GM12878 (cell line): ENCODE measurements around the gene SEC63. TPM values are rescaled to one million over a fixed set of nuclear protein-coding genes. Genes with fewer than 3 reads are reported as not detected.

ENCODE experiments used
- ATAC-seq: fragments of 200-7000 bp; cut with Tn5 transposase; 3 replicates; pipeline ENCODE4 v1.9.1; 2020; ENCODE audit warnings: mild to moderate bottlenecking, moderate library complexity
- BruUV-seq: library from RNA; stranded (reverse); fragments of 400-500 nt; replicated peaks from 2 replicates; lab custom pipeline; 2021; lab: Mats Ljungman, UMichigan
- CTCF ChIA-PET: fragments of 300-600 bp; sonication (Branson Sonifier 250); formaldehyde crosslinking; extraction: SDS; loops from one replicate; lab custom pipeline; 2021; ENCODE audit warnings: inconsistent platforms; lab: Yijun Ruan, JAX
- POLR2A ChIA-PET: fragments of 350-600 bp; formaldehyde crosslinking; extraction: SDS; loops from one replicate; lab custom pipeline; 2021; ENCODE audit warnings: inconsistent platforms; lab: Charles Lee
- RAD21 ChIA-PET: fragments of 300-600 bp; sonication (Branson Sonifier 250); formaldehyde crosslinking; loops from one replicate; lab custom pipeline; 2023; ENCODE audit warnings: antibody characterized with exemption; ENCODE audit not compliant: unreplicated experiment; lab: Charles Lee
- SMC1A ChIA-PET: fragments of 300-600 bp; sonication (Branson Sonifier 250); formaldehyde crosslinking; loops from one replicate; lab custom pipeline; 2023; ENCODE audit not compliant: unreplicated experiment, uncharacterized antibody; lab: Charles Lee
- DNase-seq: peaks from one replicate; pipeline ENCODE4 v3.0.0-alpha.2; 2011; ENCODE audit warnings: low read depth, low spot score
- FAIRE-seq: peaks from 3 replicates; lab custom pipeline; 2011; peaks lifted over from hg19 to GRCh38; lab: Jason Lieb, UNC
- H2AFZ ChIP-seq: 2 replicates; pipeline ENCODE4 v1.6.0; 2011; ENCODE audit warnings: low read depth, low read length, control low read depth; ENCODE audit not compliant: control insufficient read depth
- H3K27ac ChIP-seq: 2 replicates; pipeline ENCODE4 v1.5.1; 2011; ENCODE audit warnings: control low read depth; ENCODE audit not compliant: control insufficient read depth, insufficient read depth
- H3K27me3 ChIP-seq, 2 experiments: replicated peaks in 1 of 2; 2 replicates each; pipeline versions ENCODE4 v1.6.0 to v1.6.1; 2011; ENCODE audit warnings: low read length in 1 of 2; ENCODE audit not compliant: control insufficient read depth in 2 of 2, insufficient read depth in 2 of 2
- H3K36me3 ChIP-seq, 2 experiments: 2 replicates each; pipeline ENCODE4 v1.5.1; 2011; ENCODE audit warnings: low read length in 1 of 2; ENCODE audit not compliant: control insufficient read depth in 2 of 2, insufficient read depth in 2 of 2
- H3K4me1 ChIP-seq: 2 replicates; pipeline ENCODE4 v1.6.1; 2011; ENCODE audit warnings: mild to moderate bottlenecking, low read length, moderate library complexity, mixed read lengths; ENCODE audit not compliant: control insufficient read depth, insufficient read depth
- H3K4me2 ChIP-seq: 2 replicates; pipeline ENCODE4 v1.6.0; 2011; ENCODE audit warnings: control low read depth; ENCODE audit not compliant: control insufficient read depth, insufficient read depth
- H3K4me3 ChIP-seq: fragments of 200-600 bp; sonication (generic); 2 replicates; pipeline ENCODE4 v1.5.1; 2016
- H3K79me2 ChIP-seq: 2 replicates; pipeline ENCODE4 v1.6.0; 2011; ENCODE audit warnings: low read length; ENCODE audit not compliant: control insufficient read depth, insufficient read depth
- H3K9ac ChIP-seq: 2 replicates; pipeline ENCODE4 v1.8.0; 2011; ENCODE audit warnings: low read length, control low read depth, mixed read lengths; ENCODE audit not compliant: control insufficient read depth, insufficient read depth
- H3K9me3 ChIP-seq: replicated peaks from 3 replicates; pipeline ENCODE4 v1.5.1; 2011; ENCODE audit warnings: mild to moderate bottlenecking, low read length; ENCODE audit not compliant: control insufficient read depth, insufficient read depth
- H4K20me1 ChIP-seq: 2 replicates; pipeline ENCODE4 v1.6.0; 2011; ENCODE audit not compliant: control insufficient read depth, insufficient read depth
- ATF3 ChIP-seq: IDR thresholded peaks from 2 replicates; pipeline ENCODE4 v1.6.1; 2011; ENCODE audit warnings: low read depth, mild to moderate bottlenecking, low read length, moderate library complexity, borderline replicate concordance; ENCODE audit errors: extremely low read depth
- BMI1 ChIP-seq: fragments of 450-650 bp; IDR thresholded peaks from 2 replicates; pipeline ENCODE4 v1.6.1; 2016; ENCODE audit warnings: mild to moderate bottlenecking, moderate library complexity, borderline replicate concordance
- CTCF ChIP-seq, 3 experiments: IDR thresholded peaks in 2 of 3; conservative IDR thresholded peaks in 1 of 3; 2 replicates each; pipeline ENCODE4 v1.5.1; 2011; ENCODE audit warnings: low read depth in 3 of 3, low read length in 3 of 3, mild to moderate bottlenecking in 3 of 3, control low read depth in 2 of 3, moderate library complexity in 2 of 3, inconsistent platforms in 1 of 3, mixed read lengths in 1 of 3; ENCODE audit not compliant: control insufficient read depth in 2 of 3, insufficient read depth in 1 of 3; ENCODE audit errors: extremely low read depth in 1 of 3
- GABPA ChIP-seq: IDR thresholded peaks from 2 replicates; pipeline ENCODE4 v1.6.1; 2014; ENCODE audit warnings: antibody characterized with exemption, low read depth, mild to moderate bottlenecking, inconsistent platforms
- HDAC2 ChIP-seq: fragments of 200-600 bp; sonication (generic); IDR thresholded peaks from 2 replicates; pipeline ENCODE4 v1.6.1; 2017
- HSF1 ChIP-seq: fragments of 150-350 bp; IDR thresholded peaks from 2 replicates; pipeline ENCODE4 v1.6.1; 2014; ENCODE audit warnings: mild to moderate bottlenecking, low read depth, low read length
- IRF3 ChIP-seq: fragments of 450-650 bp; IDR thresholded peaks from 2 replicates; pipeline ENCODE4 v1.6.1; 2014; ENCODE audit warnings: mild to moderate bottlenecking
- RELB ChIP-seq: fragments of 450-650 bp; IDR thresholded peaks from 2 replicates; pipeline ENCODE4 v1.6.1; 2017; ENCODE audit warnings: low read depth, mild to moderate bottlenecking, moderate library complexity
- STAT3 ChIP-seq: IDR thresholded peaks from 2 replicates; pipeline ENCODE4 v1.6.1; 2011; ENCODE audit warnings: low read depth, low read length, improper control_type of control experiment
- ZNF207 ChIP-seq: fragments of 450-650 bp; IDR thresholded peaks from 2 replicates; pipeline ENCODE4 v1.6.1; 2014; ENCODE audit warnings: antibody characterized with exemption, mild to moderate bottlenecking, borderline replicate concordance
- ZNF274 ChIP-seq: IDR thresholded peaks from one replicate; pipeline ENCODE4 v1.8.0; 2011; ENCODE audit not compliant: insufficient read length, insufficient read depth
- WGBS: methylation state at CpG from one replicate; pipeline ENCODE4 v1.1.6; 2016; ENCODE audit warnings: low lambda C conversion rate; ENCODE audit not compliant: insufficient replicate concordance, insufficient coverage; ENCODE audit errors: missing lambda C conversion rate; 5-methylcytosine and 5-hydroxymethylcytosine counted together
- in situ Hi-C: fragments of 300-500 bp; cut with MboI; formaldehyde crosslinking; loops from 9 replicates; pipeline ENCODE4 v1.14.3; 2018; ENCODE audit warnings: mixed read lengths
- intact Hi-C: fragments of 100-400 bp; cut with micrococcal nuclease; formaldehyde crosslinking; loops from one replicate; pipeline ENCODE4 v1.14.2; 2022; ENCODE audit not compliant: unreplicated experiment
- polyA plus RNA-seq, 11 experiments: library from polyadenylated mRNA; depleted of rRNA in 4 of 11; unstranded in 6 of 11; stranded (reverse) in 5 of 11; fragments of >200 nt; fragmentation: Nextera tagmentation in 4 of 11; fragmentation: Illumina TruSeq in 1 of 11; extraction: Ambion mirVana in 4 of 11; extraction: Trizol in 1 of 11; gene quantifications; 1 replicate in 1 of 11; 2 replicates in 10 of 11; pipeline versions ENCODE4 v1.2.1 to v1.2.3, GENCODE V29; 2011 to 2016; ENCODE audit warnings: inconsistent platforms in 2 of 11, missing spikeins in 2 of 11, low read depth in 1 of 11
- total RNA-seq, 4 experiments: library from RNA; depleted of rRNA in 3 of 4; stranded (reverse); fragments of >200 nt in 3 of 4; fragmentation: Illumina TruSeq in 1 of 4; extraction: Trizol in 1 of 4; gene quantifications; 2 replicates each; pipeline versions ENCODE4 v1.2.1 to v1.2.3, GENCODE V29; 2013 to 2021

SEC63 gene
- total and polyA plus RNA-seq, 10 of the 15 experiments (the other 5 are each of a cell fraction or from before 2014, with no cell fraction given): 10.1 to 87.0 (median 34.3) TPM

- H3K4me3 ChIP-seq: no peak overlapping the region
- H3K27me3 ChIP-seq: no peaks in the 10 kb centered on the region; a peak in 1 of 4 replicates
- H2AFZ ChIP-seq: no peak overlapping the region
- H3K79me2 ChIP-seq: no peaks in the 10 kb centered on the region
- FAIRE-seq (no peak), DNase-seq (no peak), ATAC-seq (no peak)
- ChIA-PET SMC1A (no interaction called here), RAD21 (no interaction called here), POLR2A (no interaction called here), CTCF (interaction anchor here (0.7 to 0.8 kb wide), 2 partner anchors 33 to 519 kb away, joined by 4 read pairs; no protein-coding TSS in a partner anchor)
- no TSS peak for BruUV-seq
- H3K4me1 ChIP-seq: no peaks in the 10 kb centered on the region
- no peaks in the 10 kb centered on the region for H4K20me1 ChIP-seq
- intact Hi-C loops (no loop called here), in situ Hi-C loops (loop anchor here (10.0 kb wide), 1 partner anchor 552 kb away; no protein-coding TSS in a partner anchor)
- H3K27ac ChIP-seq: no peak overlapping the region
- TF ChIP-seq HDAC2: no peak
- TF ChIP-seq RELB: no peak
- no peak for TF ChIP-seq IRF3
- no peak for TF ChIP-seq ZNF274
- TF ChIP-seq ZNF207: no peak
- TF ChIP-seq GABPA: no peak
- TF ChIP-seq HSF1: no peak
- no peak for TF ChIP-seq BMI1
- TF ChIP-seq ATF3: no peak
- no peak for TF ChIP-seq STAT3
- no peak for TF ChIP-seq CTCF (IDR thresholded peaks at IDR 0.05 in 2 of 3, conservative IDR thresholded peaks at IDR 0.05 in 1 of 3; ENCODE audit: control insufficient read depth in 2 of 3, extremely low read depth in 1 of 3, insufficient read depth in 1 of 3, low read depth in 3 of 3, low read length in 3 of 3)
- no peak overlapping the region for H3K9ac ChIP-seq
- 74% methylated on average over 8 of the region's 8 CpGs for WGBS
- no peaks in the 10 kb centered on the region for H3K9me3 ChIP-seq
- no peak overlapping the region for H3K4me2 ChIP-seq
- H3K36me3 ChIP-seq: no peaks in the 10 kb centered on the region
Measured at GRCh38 chr6:107972413-107973096, 14.5 kb upstream of the SEC63 start.
